Left lobe of liver (tissue), 2 donors: ENCODE data around the gene ANKRD9. TPM values are rescaled to one million over a fixed set of nuclear protein-coding genes. Genes with fewer than 3 reads are reported as not detected.
A peak's percentile ranks its signal among the peaks of the same experiment; 100 is the strongest.

Experiments
- ATAC-seq: fragments of 200-7000 bp; cut with Tn5 transposase; one replicate; pipeline ENCODE4 v1.9.1; 2020; ENCODE audit warnings: mild to moderate bottlenecking, moderate library complexity
- DNase-seq: peaks from one replicate; pipeline ENCODE4 v3.0.0-alpha.2; 2020; ENCODE audit warnings: low spot score
- total RNA-seq: library from RNA; stranded (reverse); gene quantifications from one replicate; pipeline ENCODE4 v1.2.1, GENCODE V29; 2021
- donor health status: DM: no; HTN: no; CAD: no; lungs with moderate emphysema.
- donor health status: DM: no; HTN: yes; CAD: no.

ANKRD9 gene
- total RNA-seq, 1 donor from 2014 or later, result 14.5 TPM

- DNase-seq (no peak), ATAC-seq (no peak)
Observed at GRCh38 chr14:102513899-102514772, 4.6 kb upstream of the ANKRD9 start.

- DNase-seq, result no peak
- no peak for ATAC-seq
Observed at GRCh38 chr14:102512793-102513300, 3.3 kb upstream of the ANKRD9 start.

GRCh38 chr14:102511538-102511937 is 2.0 kb upstream of the ANKRD9 start:
- DNase-seq (no peak), ATAC-seq (no peak)

- ATAC-seq, result no peak
- no peak for DNase-seq
Observed at GRCh38 chr14:102510616-102511520, 1.3 kb upstream of the ANKRD9 start.

GRCh38 chr14:102508774-102509745 is 516 bp downstream of the ANKRD9 start:
- ATAC-seq (peak; percentile 41), DNase-seq (peak; percentile 76)

GRCh38 chr14:102508410-102508773 is 1.2 kb downstream of the ANKRD9 start:
- no peak for DNase-seq

GRCh38 chr14:102507857-102508312 is 1.7 kb downstream of the ANKRD9 start:
- DNase-seq (no peak), ATAC-seq (no peak)

More at GRCh38 chr14:102508410-102508773, 1.2 kb downstream of the ANKRD9 start:
- peak; percentile 18 for ATAC-seq

GRCh38 chr14:102507081-102507856 is 2.3 kb downstream of the ANKRD9 start:
- ATAC-seq, result no peak
- DNase-seq, result no peak

- no peak for ATAC-seq
- DNase-seq, result no peak
Observed at GRCh38 chr14:102506626-102506925, 3.0 kb downstream of the ANKRD9 start.

GRCh38 chr14:102505775-102506625 is 3.6 kb downstream of the ANKRD9 start:
- DNase-seq (no peak), ATAC-seq (no peak)

- no peak for ATAC-seq
- no peak for DNase-seq
Observed at GRCh38 chr14:102505000-102505619, 4.5 kb downstream of the ANKRD9 start.

GRCh38 chr14:102504328-102504999 is 5.1 kb downstream of the ANKRD9 start:
- no peak for DNase-seq
- ATAC-seq, result no peak

GRCh38 chr14:102503641-102504327 is 5.8 kb downstream of the ANKRD9 start:
- DNase-seq, result no peak
- ATAC-seq, result no peak

GRCh38 chr14:102502571-102502970 is 7.0 kb downstream of the ANKRD9 start:
- no peak for DNase-seq
- no peak for ATAC-seq

- DNase-seq (no peak), ATAC-seq (no peak)
Observed at GRCh38 chr14:102501751-102502315, 7.7 kb downstream of the ANKRD9 start.

- DNase-seq (no peak), ATAC-seq (no peak)
Observed at GRCh38 chr14:102500713-102501112, 8.9 kb downstream of the ANKRD9 start.

- ATAC-seq, result peak; percentile 32
- DNase-seq, result no peak
Observed at GRCh38 chr14:102500158-102500662, 9.4 kb downstream of the ANKRD9 start.
